ENCODE measurements around the gene SLC39A1.
"Not testable (repeated sequence)": the region's sequence is repeated elsewhere in the genome, so short reads cannot be mapped to it uniquely, and the experiment has no call there.

Gene SLC39A1

DNA sequence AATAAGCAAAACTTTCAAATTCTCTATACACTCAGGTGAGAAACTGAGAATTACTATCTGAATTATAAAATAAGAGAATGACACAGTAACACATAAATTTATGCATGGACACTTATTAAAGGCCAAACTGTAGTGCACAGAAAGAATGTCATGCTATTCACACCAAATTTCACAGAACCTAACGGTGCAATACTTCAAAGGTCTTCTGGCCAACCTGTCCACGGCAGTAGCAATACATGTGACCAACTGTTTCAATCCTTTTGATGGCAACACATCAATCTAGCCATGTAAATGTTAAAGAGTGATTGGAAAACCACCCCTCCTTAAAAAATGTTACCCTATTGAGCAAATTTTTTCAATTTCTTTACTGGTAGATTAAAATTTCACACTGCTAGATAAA, 51.0 kb downstream of the SLC39A1 start:
- Histone ChIP-seq H3K27ac (no peak overlapping the region), H3K4me1 (ENCODE audit: low read depth, poor library complexity, severe bottlenecking) (peaks cover 31% of the 10 kb centered on the region)
- no peak for TF ChIP-seq CTCF (conservative IDR thresholded peaks at IDR 0.05; ENCODE audit: low read depth, low read length)

GRCh38 chr1:153910560-153910959, 52.8 kb downstream of the SLC39A1 start:
- not testable (repeated sequence) for H3K4me3 ChIP-seq (IDR thresholded peaks at IDR 0.05; ENCODE audit: insufficient read depth, low read depth, low read length); H3K4me2 ChIP-seq; H3K27me3 ChIP-seq (ENCODE audit: insufficient read depth, low read depth); H3K9ac ChIP-seq; H2AFZ ChIP-seq (ENCODE audit: low read depth); H3K27ac ChIP-seq; H3K36me3 ChIP-seq (ENCODE audit: insufficient read depth)
- Histone ChIP-seq H4K20me1 (ENCODE audit: insufficient read depth) (peaks cover 41% of the 10 kb centered on the region), H3K79me2 (ENCODE audit: insufficient read depth, low read depth) (peaks cover 99% of the 10 kb centered on the region), H3K4me1 (ENCODE audit: low read depth, poor library complexity, severe bottlenecking) (peaks cover 34% of the 10 kb centered on the region)

More for the DNA sequence above, 51.0 kb downstream of the SLC39A1 start:
- H3K4me3 ChIP-seq (IDR thresholded peaks at IDR 0.05; ENCODE audit: insufficient read depth, low read depth, low read length) = no peak overlapping the region
- H2AFZ ChIP-seq (ENCODE audit: low read depth) = no peak overlapping the region
- no peak overlapping the region for H3K9ac ChIP-seq
- H3K27me3 ChIP-seq (ENCODE audit: insufficient read depth, low read depth) = no peaks in the 10 kb centered on the region
- H3K36me3 ChIP-seq (ENCODE audit: insufficient read depth) = no peaks in the 10 kb centered on the region
- no peak overlapping the region for H3K4me2 ChIP-seq
- H3K79me2 ChIP-seq (ENCODE audit: insufficient read depth, low read depth) = peaks cover 99% of the 10 kb centered on the region
- H4K20me1 ChIP-seq (ENCODE audit: insufficient read depth) = peaks cover 33% of the 10 kb centered on the region
